ENCODE results near the gene KRTAP10-10.
A peak's percentile ranks its signal among the peaks of the same experiment; 100 is the strongest.
"Not testable (repeated sequence)": the region's sequence is repeated elsewhere in the genome, so short reads cannot be mapped to it uniquely, and the experiment has no call there.

The KRTAP10-10 gene

GRCh38 chr21:44598061-44598460 lies 39.1 kb upstream of the KRTAP10-10 start:
- Histone ChIP-seq H3K4me3 (no peak overlapping the region), H3K36me3 (replicated peaks) (no peaks in the 10 kb centered on the region), H3K9me3 (no peaks in the 10 kb centered on the region), H3K27me3 (ENCODE audit: low read depth) (0 out of 2 replicates have a peak, but pooled peaks cover 4% of the 10 kb centered on the region), H3K4me1 (no peaks in the 10 kb centered on the region)
- in situ Hi-C loops (cut with MboI; ENCODE audit: low sequenced_read_pairs): no loop called here
- DNase-seq (ENCODE audit: low spot score in 2 of 2): peak; percentile 16 to 37

DNA sequence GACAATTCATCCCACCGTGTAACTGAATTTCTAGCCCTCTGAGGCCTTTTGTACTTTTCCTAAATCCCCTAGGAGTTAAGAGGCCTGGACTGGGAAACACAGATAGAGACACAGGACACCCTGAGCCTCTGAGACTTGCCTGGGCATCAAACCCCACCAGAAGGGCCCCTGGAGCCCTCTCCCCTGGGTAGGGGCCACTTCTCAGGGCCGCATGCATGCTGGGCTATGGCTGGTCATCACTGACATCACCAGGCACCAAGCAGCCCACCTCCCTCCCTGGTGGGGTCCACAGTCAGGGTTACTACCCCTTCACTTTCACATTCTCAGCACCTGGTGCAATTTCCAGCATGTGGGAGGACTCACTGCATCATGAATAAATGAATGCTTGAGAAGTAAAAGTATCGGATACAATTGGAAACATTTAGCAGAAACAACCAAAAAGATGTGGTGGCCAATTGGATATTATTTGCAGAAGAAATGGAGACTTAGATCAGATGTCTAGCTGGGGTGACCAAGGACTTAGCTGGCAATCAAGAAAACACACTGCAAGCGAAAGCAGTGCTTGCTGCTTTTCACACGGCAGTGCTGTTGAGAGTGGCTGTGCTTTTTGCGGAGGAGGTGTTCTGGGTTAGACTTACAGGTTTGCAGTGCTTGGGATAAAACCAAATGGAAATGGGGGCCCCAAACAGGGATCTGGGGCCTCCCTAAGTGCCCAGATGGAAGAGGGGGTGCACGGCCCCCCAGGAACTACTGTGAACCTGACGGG lies 37.7 kb upstream of the KRTAP10-10 start:
- Histone ChIP-seq H3K27me3 (ENCODE audit: low read depth) (0 out of 2 replicates have a peak, but pooled peaks cover 4% of the 10 kb centered on the region), H3K36me3 (replicated peaks) (no peaks in the 10 kb centered on the region), H3K9me3 (no peaks in the 10 kb centered on the region), H3K4me1 (no peaks in the 10 kb centered on the region), H3K4me3 (no peak overlapping the region)
- in situ Hi-C loops (cut with MboI; ENCODE audit: low sequenced_read_pairs): no loop called here
- DNase-seq (ENCODE audit: low spot score in 2 of 2): no peak

GRCh38 chr21:44600118-44600978 lies 36.8 kb upstream of the KRTAP10-10 start, which contains the start of gene KRTAP10-7:
TSS of gene KRTAP10-7 (plus strand) at chr21:44600597. CDS start at chr21:44600622, 25 bp downstream.
- DNase-seq (ENCODE audit: low spot score in 2 of 2); H3K4me1 ChIP-seq; H3K27me3 ChIP-seq (ENCODE audit: low read depth); H3K4me3 ChIP-seq; in situ Hi-C loops (cut with MboI; ENCODE audit: low sequenced_read_pairs); H3K9me3 ChIP-seq; H3K36me3 ChIP-seq (replicated peaks): not testable (repeated sequence)

DNA sequence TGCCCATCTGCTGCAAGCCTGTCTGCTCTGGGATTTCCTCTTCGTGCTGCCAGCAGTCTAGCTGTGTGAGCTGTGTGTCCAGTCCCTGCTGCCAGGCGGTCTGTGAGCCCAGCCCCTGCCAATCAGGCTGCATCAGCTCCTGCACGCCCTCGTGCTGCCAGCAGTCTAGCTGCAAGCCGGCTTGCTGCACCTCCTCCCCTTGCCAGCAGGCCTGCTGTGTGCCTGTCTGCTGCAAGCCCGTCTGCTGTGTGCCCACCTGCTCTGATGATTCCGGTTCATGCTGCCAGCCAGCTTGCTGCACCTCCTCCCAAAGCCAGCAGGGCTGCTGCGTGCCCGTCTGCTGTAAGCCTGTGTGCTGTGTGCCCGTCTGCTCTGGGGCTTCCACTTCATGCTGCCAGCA lies 36.1 kb upstream of the KRTAP10-10 start:
- H3K9me3 ChIP-seq; H3K27me3 ChIP-seq (ENCODE audit: low read depth); in situ Hi-C loops (cut with MboI; ENCODE audit: low sequenced_read_pairs); H3K36me3 ChIP-seq (replicated peaks); H3K4me3 ChIP-seq; H3K4me1 ChIP-seq; DNase-seq (ENCODE audit: low spot score in 2 of 2): not testable (repeated sequence)

- Histone ChIP-seq H3K36me3 (replicated peaks) (no peaks in the 10 kb centered on the region), H3K4me3 (no peak overlapping the region), H3K27me3 (ENCODE audit: low read depth) (0 out of 2 replicates have a peak, but pooled peaks cover 2% of the 10 kb centered on the region), H3K9me3 (no peaks in the 10 kb centered on the region), H3K4me1 (no peaks in the 10 kb centered on the region)
- no peak for DNase-seq (ENCODE audit: low spot score in 2 of 2)
- in situ Hi-C loops (cut with MboI; ENCODE audit: low sequenced_read_pairs): no loop called here
Observed at GRCh38 chr21:44601596-44602462, 35.3 kb upstream of the KRTAP10-10 start.

DNA sequence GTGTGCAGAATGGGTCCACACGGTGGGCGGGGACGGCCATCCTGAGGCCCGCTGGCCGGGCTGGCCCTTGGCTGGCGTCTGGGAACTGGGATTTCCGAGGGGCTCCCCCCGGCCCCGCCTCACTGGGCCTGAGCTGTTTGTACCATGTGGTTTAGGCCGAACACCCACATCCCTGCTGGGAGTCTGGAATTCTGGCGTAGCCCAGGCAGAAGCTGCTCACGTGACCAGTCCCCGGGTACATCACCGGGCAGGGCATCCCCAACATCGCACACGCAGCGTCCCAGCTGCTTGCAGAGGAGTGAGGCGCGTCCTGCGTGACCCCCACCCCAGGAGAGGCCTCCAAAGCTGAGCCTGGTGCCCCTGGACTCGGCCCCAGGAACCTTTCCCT lies 34.7 kb upstream of the KRTAP10-10 start:
- Histone ChIP-seq H3K9me3 (no peaks in the 10 kb centered on the region), H3K4me3 (no peak overlapping the region), H3K27me3 (ENCODE audit: low read depth) (no peaks in the 10 kb centered on the region), H3K36me3 (replicated peaks) (no peaks in the 10 kb centered on the region), H3K4me1 (no peaks in the 10 kb centered on the region)
- DNase-seq (ENCODE audit: low spot score in 2 of 2): no peak
- in situ Hi-C loops (cut with MboI; ENCODE audit: low sequenced_read_pairs): no loop called here

DNA sequence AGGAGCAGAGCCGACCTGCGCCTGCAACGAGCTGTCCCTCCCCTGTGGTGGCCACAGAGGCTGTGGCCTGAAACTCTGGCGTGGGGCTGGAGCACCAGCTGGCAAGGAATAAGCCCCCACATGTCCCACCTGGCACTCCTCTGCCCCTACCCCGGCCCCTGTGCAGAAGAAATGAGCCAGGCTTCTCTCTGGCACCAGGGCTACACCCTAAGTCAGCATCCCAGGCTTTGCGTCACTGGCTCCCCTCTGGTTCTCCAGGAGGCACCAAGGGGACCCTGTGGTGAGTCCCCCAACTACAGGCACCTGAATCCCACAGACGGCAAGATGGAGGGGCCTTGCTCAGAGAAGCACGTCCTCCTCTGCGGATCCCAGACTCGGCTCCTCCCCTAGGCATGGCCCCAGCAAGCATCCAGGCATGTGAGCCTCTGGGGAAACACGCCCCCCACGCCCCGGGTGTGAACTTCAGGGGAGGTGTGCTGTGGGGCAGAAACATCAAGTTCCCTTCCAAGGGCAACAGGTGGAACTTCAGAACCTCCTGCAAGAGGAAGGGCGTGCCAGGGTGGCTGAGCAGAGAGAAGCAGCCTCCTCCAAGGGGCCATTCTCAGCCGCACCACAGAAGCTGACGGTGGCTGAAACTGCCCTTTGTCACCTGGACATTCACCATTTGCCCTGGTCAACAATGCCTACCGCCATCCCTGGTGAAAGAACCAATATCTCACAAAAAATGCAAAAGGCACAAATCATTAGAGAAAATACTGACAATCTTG lies 33.9 kb upstream of the KRTAP10-10 start:
- Histone ChIP-seq H3K27me3 (ENCODE audit: low read depth) (no peaks in the 10 kb centered on the region), H3K4me3 (no peak overlapping the region), H3K36me3 (replicated peaks) (no peaks in the 10 kb centered on the region)

GRCh38 chr21:44603911-44604310 lies 33.2 kb upstream of the KRTAP10-10 start:
- in situ Hi-C loops (cut with MboI; ENCODE audit: low sequenced_read_pairs): no loop called here
- no peaks in the 10 kb centered on the region for H3K4me1 ChIP-seq
- H3K9me3 ChIP-seq: no peaks in the 10 kb centered on the region
- no peaks in the 10 kb centered on the region for H3K27me3 ChIP-seq (ENCODE audit: low read depth)
- no peaks in the 10 kb centered on the region for H3K36me3 ChIP-seq (replicated peaks)
- no peak for DNase-seq (ENCODE audit: low spot score in 2 of 2)
- no peak overlapping the region for H3K4me3 ChIP-seq

More for the DNA sequence above, 33.9 kb upstream of the KRTAP10-10 start:
- in situ Hi-C loops (cut with MboI; ENCODE audit: low sequenced_read_pairs): no loop called here
- Histone ChIP-seq H3K9me3 (no peaks in the 10 kb centered on the region), H3K4me1 (no peaks in the 10 kb centered on the region)
- no peak for DNase-seq (ENCODE audit: low spot score in 2 of 2)

DNA sequence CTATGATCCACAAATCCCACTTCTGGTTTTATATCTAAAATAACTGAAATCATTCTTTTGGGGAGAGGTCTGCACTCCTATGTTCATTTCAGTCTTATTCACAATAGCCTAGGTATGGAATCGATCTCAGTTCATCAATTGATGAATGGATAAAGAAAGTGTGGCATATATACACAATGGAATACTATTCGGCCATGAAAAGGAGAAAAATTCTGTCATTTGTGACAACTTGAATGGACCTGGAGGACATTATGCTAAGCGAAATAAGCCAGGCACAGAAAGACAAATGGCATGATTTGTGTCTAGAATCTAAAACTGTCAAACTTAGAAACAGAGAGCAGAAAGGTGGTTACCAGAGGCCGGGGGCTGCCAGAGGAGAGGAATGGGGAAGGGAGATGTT lies 30.7 kb upstream of the KRTAP10-10 start:
- H3K4me3 ChIP-seq: no peak overlapping the region
- no peak for DNase-seq (ENCODE audit: low spot score in 2 of 2)

DNA sequence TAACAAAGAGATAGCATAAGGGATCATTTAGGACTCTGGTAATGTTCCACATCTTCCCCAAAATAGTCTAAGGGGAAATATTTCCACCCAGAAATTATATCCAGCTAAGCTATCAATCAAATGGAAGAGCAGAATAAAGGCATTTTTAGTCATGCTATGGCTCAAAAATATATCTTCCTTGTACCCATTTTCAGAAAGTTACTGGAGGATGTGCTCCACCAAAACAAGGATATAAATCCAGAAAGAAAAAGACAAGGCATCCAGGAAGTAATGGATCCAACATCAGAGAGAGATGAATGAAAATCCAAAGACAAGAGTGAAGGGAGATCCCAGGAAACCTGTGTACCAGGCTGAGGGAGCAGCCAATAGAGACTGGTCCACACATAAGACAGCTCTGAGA lies 28.0 kb upstream of the KRTAP10-10 start:
- Histone ChIP-seq H3K4me3 (no peak overlapping the region), H3K36me3 (replicated peaks) (no peaks in the 10 kb centered on the region), H3K27me3 (ENCODE audit: low read depth) (no peaks in the 10 kb centered on the region), H3K9me3 (no peaks in the 10 kb centered on the region; the same call in 1 of the 2 replicates), H3K4me1 (no peaks in the 10 kb centered on the region)
- in situ Hi-C loops (cut with MboI; ENCODE audit: low sequenced_read_pairs): no loop called here
- no peak for DNase-seq (ENCODE audit: low spot score in 2 of 2)

More for the DNA sequence above, 30.7 kb upstream of the KRTAP10-10 start:
- in situ Hi-C loops (cut with MboI; ENCODE audit: low sequenced_read_pairs): no loop called here
- Histone ChIP-seq H3K4me1 (no peaks in the 10 kb centered on the region), H3K9me3 (no peaks in the 10 kb centered on the region; the same call in 1 of the 2 replicates), H3K27me3 (ENCODE audit: low read depth) (no peaks in the 10 kb centered on the region), H3K36me3 (replicated peaks) (no peaks in the 10 kb centered on the region)

- H3K27me3 ChIP-seq (ENCODE audit: low read depth); in situ Hi-C loops (cut with MboI; ENCODE audit: low sequenced_read_pairs); H3K4me3 ChIP-seq; H3K4me1 ChIP-seq; H3K36me3 ChIP-seq (replicated peaks); H3K9me3 ChIP-seq; DNase-seq (ENCODE audit: low spot score in 2 of 2): not testable (repeated sequence)
Observed at GRCh38 chr21:44610157-44610843, 26.9 kb upstream of the KRTAP10-10 start.

- H3K9me3 ChIP-seq: no peaks in the 10 kb centered on the region; the same call in 1 of the 2 replicates
- no peak overlapping the region for H3K4me3 ChIP-seq
- in situ Hi-C loops (cut with MboI; ENCODE audit: low sequenced_read_pairs): no loop called here
- no peaks in the 10 kb centered on the region for H3K36me3 ChIP-seq (replicated peaks)
- DNase-seq (ENCODE audit: low spot score in 2 of 2): no peak
- H3K27me3 ChIP-seq (ENCODE audit: low read depth): no peaks in the 10 kb centered on the region
- no peaks in the 10 kb centered on the region for H3K4me1 ChIP-seq
Observed at GRCh38 chr21:44611551-44611950, 25.6 kb upstream of the KRTAP10-10 start.
